Activated CD4-positive, CD25-positive, alpha-beta regulatory T cell treated with anti-CD3 and anti-CD28 coated beads, Interleukin-2, amount 50 U/mL, for 16 hours (primary cell): Measurements from ENCODE around the gene MLKL.

Experiments used
- DNase-seq: peaks from one replicate; pipeline ENCODE4 v3.0.0-alpha.2; 2020; ENCODE audit warnings: low read depth, low spot score

Gene MLKL

GRCh38 chr16:74700438-74701225, at the start of gene MLKL:
Gene MLKL (minus strand): TSS chr16:74700862. CDS start chr16:74695757, 5,105 bp downstream.
- DNase-seq: peak; percentile 24

GRCh38 chr16:74749291-74750055, 48.8 kb upstream of the MLKL start:
- DNase-seq: no peak

GRCh38 chr16:74748616-74749026, 48.0 kb upstream of the MLKL start:
- DNase-seq: no peak

GRCh38 chr16:74747716-74748615, 47.3 kb upstream of the MLKL start:
- DNase-seq: no peak

- DNase-seq: no peak
Measured at GRCh38 chr16:74745926-74746325, 45.3 kb upstream of the MLKL start.

GRCh38 chr16:74745109-74745615, 44.5 kb upstream of the MLKL start:
- no peak for DNase-seq

GRCh38 chr16:74744566-74744965, 43.9 kb upstream of the MLKL start:
- no peak for DNase-seq

- DNase-seq: no peak
Measured at GRCh38 chr16:74743668-74744299, 43.1 kb upstream of the MLKL start.

- no peak for DNase-seq
Measured at GRCh38 chr16:74743045-74743667, 42.5 kb upstream of the MLKL start.

GRCh38 chr16:74742051-74742481, 41.4 kb upstream of the MLKL start:
- DNase-seq: no peak

GRCh38 chr16:74740795-74741304, 40.2 kb upstream of the MLKL start:
- DNase-seq: no peak

- no peak for DNase-seq
Measured at GRCh38 chr16:74739275-74739674, 38.6 kb upstream of the MLKL start.

GRCh38 chr16:74738816-74739215, 38.2 kb upstream of the MLKL start:
- DNase-seq: no peak

GRCh38 chr16:74738113-74738541, 37.5 kb upstream of the MLKL start:
- no peak for DNase-seq

GRCh38 chr16:74737521-74737920, 36.9 kb upstream of the MLKL start:
- no peak for DNase-seq

- no peak for DNase-seq
Measured at GRCh38 chr16:74736531-74737157, 36.0 kb upstream of the MLKL start.

- no peak for DNase-seq
Measured at GRCh38 chr16:74735554-74735953, 34.9 kb upstream of the MLKL start.

- DNase-seq: no peak
Measured at GRCh38 chr16:74735162-74735452, 34.4 kb upstream of the MLKL start.

GRCh38 chr16:74734361-74735161, 33.9 kb upstream of the MLKL start:
- DNase-seq: no peak
